Caco-2 (cell line): ENCODE data around the gene NRP2. TPM values are rescaled to one million over a fixed set of nuclear protein-coding genes. Genes with fewer than 3 reads are reported as not detected.

Experiments used
- BruUV-seq: library from RNA; stranded (reverse); fragments of 400-500 nt; replicated peaks from 2 replicates; lab custom pipeline; 2021; lab: Mats Ljungman, UMichigan
- CTCF ChIA-PET: fragments of 300-600 bp; sonication (Branson Sonifier 250); formaldehyde crosslinking; loops from one replicate; lab custom pipeline; 2022; ENCODE audit warnings: antibody characterized with exemption; lab: Charles Lee
- POLR2A ChIA-PET: fragments of 300-600 bp; sonication (Branson Sonifier 250); formaldehyde crosslinking; loops from one replicate; lab custom pipeline; 2022; ENCODE audit warnings: antibody characterized with exemption; lab: Charles Lee
- DNase-seq, 2 experiments: peaks; one replicate each; pipeline versions ENCODE4 v3.0.0 to v3.0.0-alpha.2; 2020 to 2022
- H3K27me3 ChIP-seq: replicated peaks from 2 replicates; pipeline ENCODE4 v1.6.0; 2011; ENCODE audit warnings: low read length; ENCODE audit not compliant: control insufficient read depth, insufficient read depth
- H3K36me3 ChIP-seq: 2 replicates; pipeline ENCODE4 v1.5.1; 2011; ENCODE audit warnings: low read length; ENCODE audit not compliant: control insufficient read depth, insufficient read depth
- H3K4me1 ChIP-seq: fragments of 250-450 bp; sonication (Bioruptor Pico); 2 replicates; pipeline ENCODE4 v1.5.1; 2020; ENCODE audit warnings: mild to moderate bottlenecking
- H3K4me3 ChIP-seq: 2 replicates; pipeline ENCODE4 v1.5.1; 2011; ENCODE audit warnings: low read depth, mild to moderate bottlenecking, control low read depth, low read length
- H3K9me3 ChIP-seq: fragments of 250-450 bp; sonication (Bioruptor Pico); 2 replicates; pipeline ENCODE4 v1.5.1; 2020; ENCODE audit warnings: mild to moderate bottlenecking, moderate library complexity
- H3K27ac Mint-ChIP-seq: one replicate; pipeline ENCODE4 v1.8.0; 2022; ENCODE audit warnings: mixed read lengths; ENCODE audit not compliant: unreplicated experiment
- H3K27me3 Mint-ChIP-seq: one replicate; pipeline ENCODE4 v1.8.0; 2022; ENCODE audit warnings: mixed read lengths; ENCODE audit not compliant: insufficient read depth, unreplicated experiment
- H3K36me3 Mint-ChIP-seq: one replicate; pipeline ENCODE4 v1.8.0; 2022; ENCODE audit warnings: mild to moderate bottlenecking, mixed read lengths; ENCODE audit not compliant: insufficient read depth, unreplicated experiment
- H3K4me1 Mint-ChIP-seq: one replicate; pipeline ENCODE4 v1.8.0; 2022; ENCODE audit warnings: low read depth, mixed read lengths; ENCODE audit not compliant: unreplicated experiment
- H3K4me3 Mint-ChIP-seq: one replicate; pipeline ENCODE4 v1.8.0; 2022; ENCODE audit warnings: mild to moderate bottlenecking, moderate library complexity, mixed read lengths; ENCODE audit not compliant: unreplicated experiment
- H3K9me3 Mint-ChIP-seq: one replicate; pipeline ENCODE4 v1.8.0; 2022; ENCODE audit warnings: mixed read lengths; ENCODE audit not compliant: unreplicated experiment
- CTCF ChIP-seq, 2 experiments: fragments of 200-600 bp in 1 of 2; IDR thresholded peaks; 1 replicate in 1 of 2; 2 replicates in 1 of 2; pipeline versions ENCODE4 v1.5.1 to v1.8.0; 2011 to 2022; ENCODE audit warnings: antibody characterized with exemption in 1 of 2, control low read depth in 1 of 2, inconsistent platforms in 1 of 2, low read depth in 1 of 2, low read length in 1 of 2, mild to moderate bottlenecking in 1 of 2, moderate library complexity in 1 of 2; ENCODE audit not compliant: insufficient read depth in 1 of 2, severe bottlenecking in 1 of 2, unreplicated experiment in 1 of 2
- intact Hi-C: fragments of 100-400 bp; cut with micrococcal nuclease; formaldehyde crosslinking; loops from one replicate; pipeline ENCODE4 v1.10.0; 2022; ENCODE audit not compliant: unreplicated experiment
- total RNA-seq: library from RNA; stranded (reverse); gene quantifications from 2 replicates; pipeline ENCODE4 v1.2.3, GENCODE V29; 2022

The NRP2 gene
- total RNA-seq, 1 experiment from 2014 or later = 96.9 TPM

- Mint-ChIP-seq H3K27me3 (no peaks in the 10 kb centered on the region), H3K4me3 (no peak overlapping the region), H3K36me3 (peaks cover 39% of the 10 kb centered on the region), H3K4me1 (peaks cover 43% of the 10 kb centered on the region), H3K27ac (peak overlapping the region; percentile 24), H3K9me3 (no peaks in the 10 kb centered on the region)
- intact Hi-C loops = loop anchor here (2.0 to 10.0 kb wide), 11 partner anchors 132 to 1415 kb away; no protein-coding TSS in a partner anchor
- BruUV-seq = no TSS peak
- H3K4me3 ChIP-seq = no peak overlapping the region
- no peak for TF ChIP-seq CTCF (IDR thresholded peaks at IDR 0.05; ENCODE audit: insufficient read depth in 1 of 2, low read depth in 1 of 2, low read length in 1 of 2, severe bottlenecking in 1 of 2, unreplicated experiment in 1 of 2)
- peaks cover 62% of the 10 kb centered on the region for H3K4me1 ChIP-seq
- no peaks in the 10 kb centered on the region for H3K27me3 ChIP-seq
- no peaks in the 10 kb centered on the region for H3K36me3 ChIP-seq
- DNase-seq = peak; percentile 29 to 60
- ChIA-PET CTCF (interaction anchor here (0.5 to 1.2 kb wide), 8 partner anchors 36 to 1632 kb away, joined by 3 to 4 read pairs (median 3); no protein-coding TSS in a partner anchor), POLR2A (no interaction called here)
- no peaks in the 10 kb centered on the region for H3K9me3 ChIP-seq
Measured at GRCh38 chr2:205679410-205680009, 2.8 kb upstream of the NRP2 start.

- ChIA-PET POLR2A (no interaction called here), CTCF (interaction anchor here (1.0 to 1.2 kb wide), 3 partner anchors 132 to 855 kb away, joined by 3 to 4 read pairs (median 3); no protein-coding TSS in a partner anchor)
- Histone ChIP-seq H3K36me3 (no peaks in the 10 kb centered on the region), H3K4me1 (peaks cover 62% of the 10 kb centered on the region), H3K9me3 (no peaks in the 10 kb centered on the region), H3K27me3 (no peaks in the 10 kb centered on the region), H3K4me3 (no peak overlapping the region)
- peak; percentile 57 to 61 for TF ChIP-seq CTCF (IDR thresholded peaks at IDR 0.05; ENCODE audit: insufficient read depth in 1 of 2, low read depth in 1 of 2, low read length in 1 of 2, severe bottlenecking in 1 of 2, unreplicated experiment in 1 of 2)
- BruUV-seq = no TSS peak
- H3K4me1 Mint-ChIP-seq = peaks cover 45% of the 10 kb centered on the region
- H3K36me3 Mint-ChIP-seq = peaks cover 43% of the 10 kb centered on the region
- no peaks in the 10 kb centered on the region for H3K27me3 Mint-ChIP-seq
- DNase-seq = peak; percentile 80
- H3K9me3 Mint-ChIP-seq = no peaks in the 10 kb centered on the region
- intact Hi-C loops = loop anchor here (2.0 to 5.0 kb wide), 6 partner anchors 169 to 779 kb away; no protein-coding TSS in a partner anchor
- H3K27ac Mint-ChIP-seq = peak overlapping the region; percentile 24
- no peak overlapping the region for H3K4me3 Mint-ChIP-seq
Measured at GRCh38 chr2:205680067-205680466, 2.2 kb upstream of the NRP2 start.

GRCh38 chr2:205680903-205681302 lies 1.4 kb upstream of the NRP2 start:
- intact Hi-C loops = loop anchor here (2.0 to 5.0 kb wide), 6 partner anchors 170 to 780 kb away; no protein-coding TSS in a partner anchor
- BruUV-seq = no TSS peak
- H3K4me3 ChIP-seq = no peak overlapping the region
- ChIA-PET CTCF (interaction anchor here (0.6 to 0.7 kb wide), 2 partner anchors 18 to 657 kb away, joined by 3 to 4 read pairs; no protein-coding TSS in a partner anchor), POLR2A (interaction anchor here (0.6 to 1.1 kb wide), 3 partner anchors 104 to 175 kb away, joined by 3 to 6 read pairs (median 3); no protein-coding TSS in a partner anchor)
- no peaks in the 10 kb centered on the region for H3K36me3 ChIP-seq
- Mint-ChIP-seq H3K4me1 (peaks cover 45% of the 10 kb centered on the region), H3K36me3 (peaks cover 51% of the 10 kb centered on the region), H3K27ac (peak overlapping the region; percentile 81), H3K4me3 (peak overlapping the region; percentile 94), H3K27me3 (no peaks in the 10 kb centered on the region), H3K9me3 (no peaks in the 10 kb centered on the region)
- peak in 1 of 2 experiments; percentile 59 for DNase-seq
- H3K27me3 ChIP-seq = no peaks in the 10 kb centered on the region
- no peaks in the 10 kb centered on the region for H3K9me3 ChIP-seq
- no peak for TF ChIP-seq CTCF (IDR thresholded peaks at IDR 0.05; ENCODE audit: insufficient read depth in 1 of 2, low read depth in 1 of 2, low read length in 1 of 2, severe bottlenecking in 1 of 2, unreplicated experiment in 1 of 2)
- peaks cover 55% of the 10 kb centered on the region for H3K4me1 ChIP-seq
